NCI-H2196 (cell line): ENCODE results near the gene TCIRG1.
"Not testable (repeated sequence)": the region's sequence is repeated elsewhere in the genome, so short reads cannot be mapped to it uniquely, and the experiment has no call there.

Source experiments
- DNase-seq: peaks from one replicate; lab custom pipeline; 2025; ENCODE audit not compliant: unreplicated experiment; lab: John Stamatoyannopoulos, UW

TCIRG1 gene, protein sequence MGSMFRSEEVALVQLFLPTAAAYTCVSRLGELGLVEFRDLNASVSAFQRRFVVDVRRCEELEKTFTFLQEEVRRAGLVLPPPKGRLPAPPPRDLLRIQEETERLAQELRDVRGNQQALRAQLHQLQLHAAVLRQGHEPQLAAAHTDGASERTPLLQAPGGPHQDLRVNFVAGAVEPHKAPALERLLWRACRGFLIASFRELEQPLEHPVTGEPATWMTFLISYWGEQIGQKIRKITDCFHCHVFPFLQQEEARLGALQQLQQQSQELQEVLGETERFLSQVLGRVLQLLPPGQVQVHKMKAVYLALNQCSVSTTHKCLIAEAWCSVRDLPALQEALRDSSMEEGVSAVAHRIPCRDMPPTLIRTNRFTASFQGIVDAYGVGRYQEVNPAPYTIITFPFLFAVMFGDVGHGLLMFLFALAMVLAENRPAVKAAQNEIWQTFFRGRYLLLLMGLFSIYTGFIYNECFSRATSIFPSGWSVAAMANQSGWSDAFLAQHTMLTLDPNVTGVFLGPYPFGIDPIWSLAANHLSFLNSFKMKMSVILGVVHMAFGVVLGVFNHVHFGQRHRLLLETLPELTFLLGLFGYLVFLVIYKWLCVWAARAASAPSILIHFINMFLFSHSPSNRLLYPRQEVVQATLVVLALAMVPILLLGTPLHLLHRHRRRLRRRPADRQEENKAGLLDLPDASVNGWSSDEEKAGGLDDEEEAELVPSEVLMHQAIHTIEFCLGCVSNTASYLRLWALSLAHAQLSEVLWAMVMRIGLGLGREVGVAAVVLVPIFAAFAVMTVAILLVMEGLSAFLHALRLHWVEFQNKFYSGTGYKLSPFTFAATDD

DNA sequence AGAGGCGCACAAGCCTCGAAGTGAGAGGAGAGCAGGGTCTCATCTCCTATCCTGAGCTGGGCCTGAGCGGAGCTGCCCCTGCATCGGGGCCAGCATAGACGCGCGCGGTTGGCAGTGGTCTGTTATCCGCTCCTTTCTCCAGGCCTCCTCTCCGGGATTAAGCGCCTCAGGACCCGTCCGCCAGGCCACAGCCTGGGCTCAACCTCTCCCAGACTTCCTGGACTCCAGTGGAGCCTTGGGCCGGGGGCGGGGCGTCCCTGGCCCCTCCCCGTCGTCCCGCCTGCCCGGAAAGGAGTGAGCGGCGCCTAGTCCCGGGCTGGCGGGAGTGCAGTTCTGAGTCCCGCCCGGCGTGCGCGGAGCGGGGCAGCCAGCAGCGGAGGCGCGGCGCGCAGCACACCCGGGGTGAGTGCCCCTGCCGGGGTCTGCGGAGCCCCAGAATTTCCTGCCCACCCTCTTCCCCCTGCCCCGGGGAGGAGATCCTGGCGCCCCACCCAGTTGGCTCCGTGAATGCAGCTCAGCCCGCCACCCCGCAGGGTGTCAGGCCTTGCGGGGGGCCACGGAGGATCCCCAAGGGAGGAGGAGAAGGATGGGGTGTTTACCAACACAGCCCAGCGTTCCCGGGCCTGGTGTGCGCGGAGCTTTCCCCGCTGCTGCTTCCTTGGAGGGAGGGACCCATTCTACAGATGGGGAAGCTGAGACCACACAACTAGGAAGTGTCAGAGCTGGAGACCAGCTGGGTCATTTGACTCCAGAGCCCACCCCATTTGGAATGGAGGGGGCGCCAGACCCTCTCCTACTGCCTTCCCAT is at the start of gene TCIRG1:
Gene TCIRG1 (plus strand): TSS at position 308 of the 808 bp plus-strand sequence. CDS start 2,247 bp downstream, outside the sequence.
- no peak for DNase-seq

DNA sequence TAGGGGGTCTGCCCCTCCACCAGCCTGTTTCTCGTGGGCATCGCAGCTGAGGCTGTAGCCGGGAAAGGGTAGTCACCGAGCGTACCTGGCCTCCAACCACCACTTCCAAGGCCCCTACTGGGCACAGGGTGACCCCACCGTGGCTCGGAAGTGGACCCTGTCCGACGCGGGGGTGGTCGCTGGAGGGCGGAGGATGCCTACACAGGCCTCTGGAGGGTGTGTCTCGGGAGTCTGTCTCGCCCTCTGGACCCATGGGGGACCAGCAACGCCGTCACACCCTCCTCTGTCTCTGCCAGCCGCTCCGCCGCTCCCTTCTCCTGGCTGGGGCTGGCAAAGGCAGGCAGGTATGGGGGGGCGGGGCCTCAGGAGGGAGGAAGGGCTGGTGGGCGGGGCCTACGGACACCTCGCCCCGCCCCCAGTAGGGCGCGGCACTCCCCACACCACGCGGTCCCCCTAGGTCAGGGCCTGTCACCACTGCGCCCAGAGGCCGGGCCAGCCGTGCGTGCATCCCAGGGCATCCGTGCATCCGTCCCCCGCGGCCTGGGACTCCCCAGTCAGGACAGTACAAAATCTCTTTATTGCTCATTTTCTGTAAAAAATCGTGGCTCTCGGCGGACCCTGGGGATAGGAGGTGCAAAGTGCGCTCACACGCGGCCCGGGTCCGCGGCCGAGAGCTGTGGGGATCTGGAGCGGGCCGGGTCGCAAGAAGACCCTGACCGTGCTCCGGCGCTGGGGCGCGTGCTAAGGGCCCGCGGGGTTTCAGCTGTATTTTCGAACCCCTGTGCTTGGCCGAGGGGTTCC is 48.1 kb upstream of the TCIRG1 start:
- DNase-seq, result not testable (repeated sequence)

DNA sequence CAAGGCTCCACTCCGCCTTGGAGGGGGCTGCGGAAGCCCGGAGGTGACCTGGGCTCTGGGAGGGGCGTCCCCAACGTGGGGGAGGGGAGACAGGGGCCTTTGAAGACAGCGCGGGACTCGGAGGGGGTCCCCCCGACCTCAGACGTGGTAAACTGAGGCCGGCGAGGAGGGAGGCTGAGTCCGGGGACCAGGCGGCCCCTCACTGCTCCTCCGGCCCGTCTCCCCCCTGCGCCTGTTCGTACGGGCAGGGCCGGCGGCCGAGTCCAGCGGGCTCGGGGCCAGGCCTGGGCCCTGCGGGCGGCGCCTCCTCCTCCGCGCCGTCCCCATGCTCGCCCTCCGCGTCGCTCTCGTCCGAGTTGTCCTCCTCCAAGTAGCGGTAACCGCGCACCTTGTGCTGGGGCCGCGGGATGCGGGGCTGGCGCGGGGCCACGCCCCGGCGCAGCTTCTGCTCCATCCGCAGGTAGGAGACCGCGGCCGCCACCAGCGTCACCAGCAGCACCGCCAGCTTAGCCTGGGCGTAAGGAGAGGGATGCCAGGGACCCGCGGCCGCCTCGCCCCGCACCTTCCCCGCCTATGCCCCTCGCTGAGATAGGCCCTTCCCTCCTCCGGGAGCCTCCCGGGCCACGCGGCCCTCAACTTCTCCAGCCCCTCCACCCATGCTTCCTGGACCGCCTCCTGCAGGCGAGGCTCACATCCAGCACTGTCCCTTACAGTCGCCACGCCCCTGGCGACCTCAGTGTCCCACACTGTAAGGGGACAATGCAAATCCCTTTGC is 47.3 kb upstream of the TCIRG1 start:
- DNase-seq, result not testable (repeated sequence)

DNA sequence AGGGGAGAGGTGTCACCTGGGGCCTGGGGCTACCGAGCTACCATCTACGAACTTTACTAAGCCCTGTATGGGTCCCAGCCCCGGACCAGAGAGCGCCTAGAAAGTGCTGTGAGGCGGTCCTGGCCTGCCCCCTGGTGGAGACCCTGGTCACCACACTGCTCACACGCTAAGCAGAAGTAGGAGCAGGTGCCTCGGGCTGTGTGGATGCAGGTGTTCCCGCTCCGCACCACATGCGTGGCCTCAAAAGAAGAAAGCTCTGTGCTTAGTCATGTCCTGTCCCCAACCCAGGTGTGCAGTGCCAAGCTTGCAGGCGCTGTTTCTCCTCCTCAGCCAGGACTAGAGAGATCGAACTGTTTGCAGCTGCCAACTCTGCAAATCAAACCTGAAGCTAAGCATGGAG is 45.0 kb upstream of the TCIRG1 start:
- peak; percentile 68 for DNase-seq

DNA sequence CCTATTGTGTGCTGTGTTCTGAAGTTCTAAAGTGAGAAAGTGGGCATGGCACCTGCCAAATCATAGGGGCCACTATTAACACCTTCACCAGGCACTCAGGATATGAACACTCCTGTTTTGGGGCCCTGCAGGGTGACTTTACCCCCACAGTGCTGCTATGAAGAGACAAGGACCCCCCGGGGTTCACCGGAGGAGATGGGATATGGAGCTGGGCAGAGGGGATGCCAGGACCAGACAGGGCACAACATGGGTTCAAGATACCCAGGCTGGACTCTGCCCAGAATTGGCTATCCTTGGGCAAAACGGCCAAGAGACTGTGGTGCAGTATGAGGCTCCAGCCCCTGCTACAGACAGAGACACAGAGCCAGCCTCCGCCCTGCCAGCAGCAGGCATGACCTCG is 44.4 kb upstream of the TCIRG1 start:
- not testable (repeated sequence) for DNase-seq

DNA sequence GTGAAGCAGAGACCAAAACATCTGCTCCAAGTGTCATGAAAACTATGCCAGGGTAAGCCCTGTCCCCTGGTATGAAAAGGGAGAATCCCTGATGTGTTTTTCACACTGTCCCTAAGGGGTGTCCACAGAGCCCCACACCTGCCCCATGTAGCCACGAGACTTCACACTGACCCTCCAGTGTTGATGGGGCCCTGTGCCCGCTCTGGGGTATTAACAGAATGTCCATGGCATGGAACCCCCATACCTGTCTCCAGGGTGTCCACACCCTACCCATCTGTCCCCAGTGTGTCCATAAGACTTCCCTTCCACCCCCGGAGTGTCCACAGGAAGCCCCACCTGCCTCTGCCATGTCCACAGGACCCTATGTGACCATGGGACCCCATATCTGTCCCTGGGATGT is 43.7 kb upstream of the TCIRG1 start:
- not testable (repeated sequence) for DNase-seq

DNA sequence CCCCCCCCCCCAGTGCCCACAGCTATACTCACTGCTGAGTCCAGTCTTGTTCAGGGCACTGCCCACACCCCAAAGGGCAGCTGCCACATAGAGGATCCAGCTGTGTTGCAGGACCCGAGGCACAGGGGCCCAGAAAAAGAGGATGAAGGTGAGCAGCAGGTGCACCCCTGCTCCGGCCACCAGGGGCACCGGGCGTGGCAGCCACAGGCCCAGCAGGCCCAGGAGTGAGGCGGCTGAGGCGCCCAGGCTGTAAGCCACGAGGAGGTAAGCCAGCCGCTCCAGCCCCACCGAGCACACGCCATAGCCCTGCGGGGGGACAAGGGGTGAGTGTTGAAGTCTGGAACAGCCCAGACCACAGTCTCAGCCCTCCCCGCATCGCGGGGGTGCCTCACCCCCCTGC is 43.2 kb upstream of the TCIRG1 start:
- DNase-seq, result not testable (repeated sequence)

DNA sequence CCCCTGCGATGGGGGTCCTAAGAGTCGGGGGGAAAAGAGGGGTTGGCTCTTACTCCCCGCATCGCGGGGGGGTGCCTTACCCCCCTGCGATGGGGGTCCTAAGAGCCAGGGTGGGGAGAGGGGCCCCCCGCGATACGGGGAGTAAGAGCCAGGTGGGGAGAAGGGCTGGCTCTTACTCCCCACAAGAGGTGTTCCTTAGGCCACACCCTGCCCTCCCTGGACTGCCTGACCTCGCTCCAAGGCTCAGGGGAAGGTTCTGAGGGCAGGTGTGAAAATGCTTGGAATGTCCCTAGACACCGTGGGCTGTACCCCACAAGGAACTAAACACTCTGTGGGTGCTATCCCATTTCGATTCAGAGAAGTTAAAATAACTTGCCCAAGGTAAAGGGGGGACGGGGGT is 42.8 kb upstream of the TCIRG1 start:
- no peak for DNase-seq

DNA sequence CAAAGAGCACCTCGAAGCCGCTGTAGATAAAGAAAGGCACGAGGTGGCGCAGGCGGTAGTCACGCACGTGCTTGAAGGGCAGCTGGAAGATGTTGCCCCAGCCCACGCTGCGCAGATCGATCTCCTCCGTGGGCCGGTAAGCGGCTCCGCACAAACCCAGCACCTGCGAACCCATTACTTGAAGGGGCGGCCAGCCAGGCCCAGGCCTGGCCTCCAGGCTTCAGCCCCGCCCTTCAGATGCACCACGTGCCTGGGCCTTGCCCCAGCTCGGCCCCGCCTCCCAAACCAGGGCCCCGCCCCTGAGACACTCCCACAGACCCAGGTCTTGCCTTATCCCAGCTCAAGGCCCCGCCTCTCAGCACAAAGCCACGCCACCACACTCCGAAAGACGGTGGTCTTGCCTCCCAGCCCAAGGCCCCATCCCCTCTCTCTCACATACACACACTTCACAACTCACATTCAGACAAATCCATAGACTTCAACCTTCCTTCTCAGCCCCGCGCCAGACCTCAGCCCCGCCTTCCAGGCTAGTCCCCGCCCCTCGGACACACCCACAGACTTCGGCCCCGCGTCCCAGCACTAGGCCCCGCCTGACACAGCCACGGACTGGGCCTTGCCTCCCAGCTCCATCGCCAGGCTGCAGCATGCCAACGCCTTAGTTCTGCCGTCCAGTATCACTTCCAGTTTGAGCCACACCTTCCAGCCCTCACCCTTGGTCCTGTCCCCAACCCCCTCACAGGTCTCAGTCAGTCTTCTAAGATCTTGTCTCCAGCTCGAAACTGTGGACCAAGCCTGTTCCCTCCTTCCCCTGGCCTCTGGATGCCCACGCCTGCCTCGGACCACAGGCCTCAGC is 42.0 kb upstream of the TCIRG1 start:
- peak; percentile 27 for DNase-seq

DNA sequence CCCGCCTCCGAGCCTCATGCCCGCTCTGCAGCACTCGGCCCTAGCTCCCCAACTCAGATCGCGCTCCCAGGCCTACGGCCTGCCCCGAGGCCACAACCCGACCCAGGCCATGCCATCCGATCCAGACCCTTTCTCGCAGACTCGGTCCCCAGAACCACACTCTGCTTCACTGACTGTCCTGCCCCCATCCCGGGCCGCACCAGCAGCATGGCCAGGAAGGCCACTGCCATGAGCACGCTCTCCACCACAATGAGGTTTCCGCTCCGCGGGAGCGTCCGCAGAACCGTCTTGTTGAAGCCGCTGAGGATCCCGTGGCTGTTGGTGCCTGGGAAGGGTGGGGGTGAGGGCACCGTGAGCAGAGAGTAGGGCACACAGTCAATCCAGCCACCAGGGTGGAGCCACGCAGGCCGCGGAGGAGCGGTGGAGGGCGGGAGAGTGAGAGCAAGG is 41.3 kb upstream of the TCIRG1 start:
- DNase-seq, result no peak

DNA sequence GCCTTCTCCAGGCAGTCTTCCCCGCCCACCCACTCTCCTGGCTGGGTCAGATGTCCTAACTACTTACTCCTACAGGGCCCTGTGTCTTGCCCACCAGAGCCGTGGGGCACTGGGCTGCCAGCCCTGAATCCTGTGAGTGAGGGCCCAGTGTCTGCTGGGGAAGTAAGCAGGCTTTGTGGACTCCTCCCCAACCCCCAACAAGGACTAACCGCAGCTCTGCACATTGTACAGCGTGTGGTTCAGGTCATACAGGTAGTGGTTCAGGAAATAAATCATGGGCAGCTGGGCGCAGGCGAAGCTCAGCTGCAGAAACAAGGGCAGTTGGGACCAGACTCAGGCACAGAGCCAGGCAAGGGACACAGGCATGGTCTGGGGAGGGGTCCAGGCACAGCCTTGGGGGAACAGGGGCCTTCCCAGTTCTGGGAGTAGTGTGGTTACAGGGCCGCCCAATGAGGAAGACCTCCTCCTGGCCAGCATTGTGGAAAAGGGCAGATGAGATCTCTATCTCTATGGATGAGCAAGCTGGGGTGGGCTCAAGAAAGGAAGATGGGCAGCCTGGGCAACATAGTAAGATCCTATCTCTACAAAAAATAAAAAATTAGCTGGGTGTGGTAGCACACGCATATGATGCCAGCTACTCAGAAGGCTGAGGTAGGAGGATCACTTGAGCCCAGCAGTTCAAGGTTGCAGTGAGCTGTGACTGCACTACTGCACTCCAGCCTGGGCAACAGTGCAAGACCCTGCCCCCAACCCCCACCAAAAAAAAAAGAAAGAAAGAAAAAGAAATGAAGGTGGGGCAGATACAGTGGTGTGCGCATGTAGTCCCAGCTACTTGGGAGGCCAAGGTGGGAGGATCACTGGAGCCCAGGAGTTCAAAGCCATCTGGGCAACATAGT is 40.4 kb upstream of the TCIRG1 start:
- no peak for DNase-seq

DNA sequence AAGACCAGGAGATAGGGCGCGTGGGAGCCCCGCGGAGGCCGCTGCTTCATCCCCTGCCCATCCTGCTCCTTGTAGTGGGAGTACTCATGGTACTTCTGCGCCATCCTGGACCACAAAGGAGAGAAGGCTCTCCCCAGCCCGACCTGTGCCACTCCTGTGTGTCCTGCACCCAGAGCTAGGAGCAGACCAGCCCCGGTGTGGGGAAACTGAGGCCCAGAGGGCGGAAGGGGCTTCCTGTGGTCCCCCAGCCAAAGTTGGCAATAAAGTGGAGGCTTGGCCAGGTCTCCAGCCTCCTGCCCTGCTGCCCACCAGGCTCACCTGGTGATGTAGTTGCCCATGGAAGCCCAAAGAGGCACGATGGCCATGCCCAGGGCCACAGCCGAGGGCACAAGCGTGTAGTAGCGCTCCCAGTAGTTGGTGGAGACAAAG is 39.6 kb upstream of the TCIRG1 start:
- DNase-seq, result no peak

DNA sequence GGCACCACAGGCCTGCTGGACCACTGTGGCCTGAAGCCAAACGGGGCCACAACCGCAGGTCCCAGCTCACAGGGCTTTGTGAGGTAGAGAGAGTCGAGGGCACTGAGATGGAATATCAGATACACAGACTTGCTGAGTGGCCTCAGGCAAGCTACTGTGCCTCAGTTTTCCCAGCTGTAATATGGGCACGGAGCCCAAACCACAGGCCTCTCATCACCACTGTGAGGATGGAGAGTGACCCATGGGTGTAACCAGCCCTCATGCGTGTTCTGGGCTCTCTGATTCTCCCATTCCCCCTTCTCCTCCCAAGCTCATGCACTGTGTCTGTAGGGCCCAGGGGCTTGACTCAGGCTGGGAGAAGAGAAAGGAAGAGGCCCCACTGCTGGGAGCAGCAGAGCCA is 39.1 kb upstream of the TCIRG1 start:
- DNase-seq, result no peak

DNA sequence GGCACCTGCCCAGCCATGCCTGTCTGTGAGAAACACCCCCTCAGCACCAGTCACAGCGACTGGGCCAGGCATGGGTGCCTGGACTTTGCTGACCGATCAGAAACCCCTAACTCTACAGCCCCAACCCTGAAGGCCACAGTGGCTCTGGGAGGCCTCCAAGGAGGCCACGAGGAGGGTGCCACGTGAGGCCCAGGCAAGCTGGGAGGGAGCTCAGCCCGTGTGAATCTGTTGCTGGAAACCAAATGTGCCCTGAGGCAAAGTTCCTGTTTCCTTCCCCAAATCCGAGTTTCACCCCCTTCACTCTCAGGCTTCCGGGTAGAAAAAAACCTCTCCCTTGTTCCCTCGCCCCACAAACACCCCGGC is 36.3 kb upstream of the TCIRG1 start:
- no peak for DNase-seq

DNA sequence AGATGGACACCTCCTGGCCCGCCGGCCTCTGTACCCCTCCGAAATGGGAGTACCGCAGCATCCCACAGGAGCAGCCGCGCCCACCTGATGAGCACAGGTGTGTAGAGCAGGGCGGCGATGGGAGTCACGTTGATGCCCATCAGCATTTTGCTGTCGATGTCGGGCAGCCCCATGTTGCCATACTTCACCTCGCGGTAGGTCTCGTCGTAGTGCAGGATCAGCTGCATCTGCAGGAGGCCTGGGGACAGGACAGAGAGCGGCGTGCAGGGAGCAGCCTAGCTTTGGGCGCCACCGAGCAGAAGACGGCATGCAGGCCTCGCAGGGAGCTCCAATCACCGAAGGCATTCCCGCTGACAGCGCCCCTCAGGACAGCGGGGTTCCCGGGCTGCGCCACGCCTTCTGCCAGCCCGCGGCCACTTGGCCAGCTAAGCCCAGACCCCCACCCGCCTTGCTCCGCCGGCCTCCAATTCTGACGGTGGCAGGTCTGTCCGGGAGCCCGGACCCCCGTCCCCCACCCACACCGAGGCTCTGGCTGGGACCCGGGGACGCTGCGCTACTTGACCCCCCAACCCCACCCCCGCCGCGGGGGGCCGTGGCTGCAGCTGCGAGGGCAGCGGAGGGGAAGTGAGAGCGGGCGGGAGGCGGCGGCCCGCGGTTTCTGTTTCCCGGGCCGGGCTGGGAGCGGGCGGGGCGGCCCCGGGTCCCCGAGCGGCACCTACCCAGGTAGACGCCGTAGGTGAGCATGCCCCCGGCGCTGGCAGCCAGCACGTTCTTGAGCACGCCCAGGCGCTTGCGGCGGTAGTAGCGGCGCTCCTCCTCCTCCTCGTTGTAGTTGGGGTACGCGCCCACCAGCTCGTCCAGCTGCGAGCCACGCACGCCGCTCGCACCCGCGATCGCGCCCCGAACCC is 35.6 kb upstream of the TCIRG1 start:
- DNase-seq, result peak; percentile 27

DNA sequence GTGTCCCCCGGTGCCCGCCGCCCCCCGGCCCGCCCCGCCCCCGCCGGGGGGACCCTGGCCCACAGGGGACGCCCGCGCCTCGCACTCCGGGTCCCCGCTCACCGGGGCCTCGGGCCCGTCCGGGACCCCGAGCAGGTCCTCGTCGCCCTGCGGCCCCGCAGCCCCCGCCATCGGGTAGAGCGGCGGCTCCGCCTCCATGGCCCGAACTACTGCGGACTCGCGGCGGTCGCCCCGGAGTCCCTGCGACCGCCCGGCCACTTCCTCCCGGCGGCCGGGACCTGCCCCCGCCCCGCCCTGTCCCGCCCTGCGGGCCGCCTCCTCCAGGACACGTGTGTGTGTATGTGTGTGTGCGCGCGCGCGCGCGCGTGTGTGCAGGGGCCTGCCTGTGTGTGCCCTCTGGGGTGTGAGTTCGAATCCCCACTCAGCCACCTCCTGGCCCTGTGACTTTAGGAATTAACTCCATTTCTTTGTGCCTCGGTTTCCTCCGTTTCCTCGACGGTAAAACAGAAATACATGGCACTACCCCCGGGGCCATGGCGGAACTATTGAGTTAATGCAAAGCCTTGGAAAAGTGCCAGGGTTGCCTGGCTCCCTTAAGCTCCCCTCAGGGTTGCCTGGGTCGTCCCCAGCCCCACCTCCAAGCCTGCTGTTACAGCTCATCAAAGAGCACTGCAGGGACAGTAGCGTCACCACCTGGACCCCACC is 34.8 kb upstream of the TCIRG1 start, which contains the start of gene UNC93B1:
Gene UNC93B1 (minus strand): TSS at position 252 of the 705 bp plus-strand sequence. CDS start 54 bp downstream, at position 198.
- DNase-seq, result peak; percentile 85
